H1 (cell line): ENCODE measurements around the gene ABCC10. TPM values are rescaled to one million over a fixed set of nuclear protein-coding genes. Genes with fewer than 3 reads are reported as not detected.

ENCODE experiments used
- MAX ChIP-seq: IDR thresholded peaks from 2 replicates; pipeline ENCODE4 v1.6.1; 2012; ENCODE audit warnings: inconsistent platforms
- RBBP5 ChIP-seq: IDR thresholded peaks from 2 replicates; pipeline ENCODE4 v1.7.1; 2012; ENCODE audit warnings: low read depth, mild to moderate bottlenecking, inconsistent platforms, low read length, moderate library complexity, borderline replicate concordance
- SIN3A ChIP-seq, 2 experiments: IDR thresholded peaks in 1 of 2; conservative IDR thresholded peaks in 1 of 2; 2 replicates each; pipeline ENCODE4 v1.6.1; 2011 to 2012; ENCODE audit warnings: low read length in 2 of 2, improper control_type of control experiment in 1 of 2, low read depth in 1 of 2, mild to moderate bottlenecking in 1 of 2
- polyA plus RNA-seq, 7 experiments: library from polyadenylated mRNA; depleted of rRNA in 3 of 7; stranded (reverse) in 5 of 7; unstranded in 2 of 7; fragments of >200 nt in 5 of 7; fragments of 200-250 nt in 2 of 7; gene quantifications; 1 replicate in 5 of 7; 2 replicates in 1 of 7; 4 replicates in 1 of 7; pipeline versions ENCODE4 v1.2.1 to v1.2.3, GENCODE V29; 2011 to 2013; ENCODE audit warnings: missing spikeins in 2 of 7, mixed read lengths in 2 of 7
- total RNA-seq: library from RNA; stranded (reverse); fragmentation: NEBNext Ultra II Directional; extraction: Animal tissue kit (Norgen Biotek cat#: 25700); gene quantifications from 2 replicates; pipeline ENCODE4 v1.2.1, GENCODE V29; 2021

ABCC10 gene
- total and polyA plus RNA-seq, 2 of the 8 experiments (the other 6 are each of a cell fraction or from before 2014, with no cell fraction given), result 15.5 to 24.6 TPM

GRCh38 chr6:43402820-43403219 is 24.5 kb upstream of the ABCC10 start (continued):
- TF ChIP-seq SIN3A (conservative IDR thresholded peaks at IDR 0.05 in 1 of 2, IDR thresholded peaks at IDR 0.05 in 1 of 2; ENCODE audit: low read depth in 1 of 2, low read length in 2 of 2) (no peak), RBBP5 (no peak), MAX (no peak)
